Measurements from ENCODE around the gene HECTD4.

DNA sequence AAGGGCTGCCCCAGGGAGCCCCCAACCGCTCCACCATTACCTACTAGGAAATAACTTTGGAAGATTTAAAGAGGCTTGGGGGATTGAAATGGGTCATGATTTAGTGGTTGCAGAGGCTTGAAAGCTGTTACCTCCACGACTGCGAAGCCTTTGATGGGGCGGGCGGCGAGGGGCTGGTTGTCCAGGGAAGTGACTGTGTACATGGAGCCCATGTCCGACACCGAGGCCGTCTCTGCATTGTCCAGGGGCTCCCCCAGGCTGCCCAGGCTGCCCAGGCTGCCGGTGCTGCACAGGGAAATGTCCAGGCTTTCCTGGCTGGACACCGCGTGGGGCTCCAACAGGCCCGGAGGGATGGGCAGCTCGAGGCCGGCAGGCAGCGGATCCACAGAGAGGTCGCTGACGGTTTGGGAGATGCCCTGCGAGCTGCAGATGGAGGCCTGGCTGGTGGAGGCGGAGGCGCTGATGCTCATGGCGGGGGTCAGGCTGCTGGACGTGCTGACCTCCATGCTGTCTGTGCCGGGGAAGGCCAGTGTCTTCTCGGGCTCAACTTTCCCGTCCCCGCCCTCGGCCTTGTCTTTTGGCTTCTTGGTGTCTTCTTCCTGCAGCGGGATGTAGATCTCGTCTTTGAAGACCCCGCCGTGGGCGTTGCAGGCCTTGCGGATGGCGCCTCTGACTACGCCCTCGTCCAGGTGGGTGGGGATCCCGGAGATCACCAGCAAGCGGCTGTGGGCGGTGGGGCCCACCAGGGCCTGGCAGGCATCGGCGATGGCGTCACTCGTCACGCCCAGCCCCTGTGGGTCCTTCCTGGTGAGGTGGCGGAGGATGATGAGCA is 198.0 kb downstream of the HECTD4 start:
- TF ChIP-seq, protein P1, sequence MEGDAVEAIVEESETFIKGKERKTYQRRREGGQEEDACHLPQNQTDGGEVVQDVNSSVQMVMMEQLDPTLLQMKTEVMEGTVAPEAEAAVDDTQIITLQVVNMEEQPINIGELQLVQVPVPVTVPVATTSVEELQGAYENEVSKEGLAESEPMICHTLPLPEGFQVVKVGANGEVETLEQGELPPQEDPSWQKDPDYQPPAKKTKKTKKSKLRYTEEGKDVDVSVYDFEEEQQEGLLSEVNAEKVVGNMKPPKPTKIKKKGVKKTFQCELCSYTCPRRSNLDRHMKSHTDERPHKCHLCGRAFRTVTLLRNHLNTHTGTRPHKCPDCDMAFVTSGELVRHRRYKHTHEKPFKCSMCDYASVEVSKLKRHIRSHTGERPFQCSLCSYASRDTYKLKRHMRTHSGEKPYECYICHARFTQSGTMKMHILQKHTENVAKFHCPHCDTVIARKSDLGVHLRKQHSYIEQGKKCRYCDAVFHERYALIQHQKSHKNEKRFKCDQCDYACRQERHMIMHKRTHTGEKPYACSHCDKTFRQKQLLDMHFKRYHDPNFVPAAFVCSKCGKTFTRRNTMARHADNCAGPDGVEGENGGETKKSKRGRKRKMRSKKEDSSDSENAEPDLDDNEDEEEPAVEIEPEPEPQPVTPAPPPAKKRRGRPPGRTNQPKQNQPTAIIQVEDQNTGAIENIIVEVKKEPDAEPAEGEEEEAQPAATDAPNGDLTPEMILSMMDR (conservative IDR thresholded peaks at IDR 0.05) = no peak
- no peak for TF ChIP-seq ZFX (IDR thresholded peaks at IDR 0.05)
